GM12891 (cell line): Measurements from ENCODE around the gene EVI2A.

Experiments used
- POLR2A ChIP-seq: IDR thresholded peaks from 2 replicates; pipeline ENCODE4 v1.6.1; 2011; ENCODE audit warnings: low read depth, low read length, control low read depth
- POLR2AphosphoS5 ChIP-seq: IDR thresholded peaks from 2 replicates; pipeline ENCODE4 v1.6.1; 2011; ENCODE audit warnings: low read depth, low read length, control low read depth

- TF ChIP-seq POLR2AphosphoS5 (no peak), POLR2A (no peak)
Measured at GRCh38 chr17:31313982-31314781, 7.2 kb downstream of the EVI2A start, which contains the start of gene EVI2B.
